Stimulated activated CD8-positive, alpha-beta memory T cell treated with anti-CD3 and anti-CD28 coated beads, Interleukin-12 subunit alpha, Interleukin-12 subunit beta, amount 100 ng/mL, for 4 hours (primary cell): ENCODE data around the gene SLC44A5.

Experiments used
- DNase-seq: peaks from one replicate; pipeline ENCODE4 v3.0.0-alpha.2; 2020; ENCODE audit warnings: low read depth

SLC44A5 gene

DNA sequence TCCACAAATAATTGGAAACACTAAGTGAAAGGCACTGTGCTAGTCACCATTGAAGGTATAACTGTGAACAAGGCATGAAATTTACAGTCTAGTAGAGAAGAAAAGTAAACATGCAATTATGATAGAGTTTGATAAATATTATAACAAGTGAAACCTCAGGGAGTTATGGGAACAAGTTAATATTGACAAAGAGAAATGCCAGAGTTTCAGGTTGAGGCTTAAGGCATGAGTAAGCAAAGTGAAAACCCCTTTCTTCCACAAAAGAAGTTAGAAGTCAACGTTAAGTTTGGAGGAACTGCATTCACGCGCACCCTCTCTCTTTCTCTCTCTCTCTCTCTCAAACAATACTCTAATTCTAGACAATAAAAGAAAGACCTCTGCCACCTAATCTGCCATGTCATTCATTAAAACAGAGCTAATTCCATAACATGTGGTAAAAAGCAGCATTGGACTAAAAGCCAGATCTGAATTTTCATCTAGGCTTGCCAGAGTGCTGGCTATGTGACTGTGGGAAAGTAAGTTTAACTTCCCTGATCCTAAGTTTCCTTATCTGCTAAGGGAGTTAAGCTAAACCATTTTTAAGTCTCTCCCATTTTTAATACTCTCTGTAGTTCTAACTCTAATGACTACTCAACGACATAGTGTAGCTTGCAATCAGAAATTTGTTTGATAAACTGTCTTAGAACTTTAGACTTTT is 22.0 kb downstream of the SLC44A5 start:
- DNase-seq = no peak

DNA sequence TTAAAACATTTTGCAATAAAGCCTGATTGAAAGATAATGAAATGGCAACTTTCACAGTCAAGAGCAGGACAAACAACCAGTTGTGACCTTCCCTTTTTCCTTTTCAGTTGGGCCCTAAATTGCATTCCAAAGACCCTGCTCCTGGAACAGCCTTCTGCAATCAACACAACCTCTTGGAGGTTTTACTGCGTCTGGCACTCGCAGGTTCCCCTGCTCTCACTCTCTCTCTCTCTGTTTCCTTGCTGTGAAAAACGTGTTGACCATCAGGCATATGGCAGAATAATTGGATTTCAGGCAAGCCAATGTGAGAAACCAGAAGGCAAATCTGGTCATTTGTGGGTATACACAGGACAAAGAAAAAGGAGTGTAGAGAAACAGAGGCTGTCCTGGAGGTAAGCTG is 23.2 kb downstream of the SLC44A5 start:
- DNase-seq = no peak

DNA sequence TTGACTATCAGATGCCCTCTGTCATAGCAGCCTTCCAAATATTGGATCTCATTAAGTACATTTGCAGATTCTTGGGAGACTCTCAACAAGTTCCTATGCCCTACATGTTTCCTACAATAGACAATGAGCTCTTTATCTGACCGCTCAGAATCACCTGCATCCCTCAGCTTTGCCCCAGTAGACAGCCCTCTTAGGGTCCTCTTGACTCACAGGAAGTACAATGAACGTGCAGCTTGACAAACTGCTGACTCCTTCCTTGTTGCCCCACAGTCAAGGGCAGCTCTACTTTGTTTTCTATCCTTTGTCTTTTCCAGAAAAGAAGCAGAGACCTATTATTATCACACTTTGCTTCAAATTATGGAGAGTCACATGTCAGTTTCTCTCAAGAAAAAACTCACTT is 27.6 kb downstream of the SLC44A5 start:
- no peak for DNase-seq

DNA sequence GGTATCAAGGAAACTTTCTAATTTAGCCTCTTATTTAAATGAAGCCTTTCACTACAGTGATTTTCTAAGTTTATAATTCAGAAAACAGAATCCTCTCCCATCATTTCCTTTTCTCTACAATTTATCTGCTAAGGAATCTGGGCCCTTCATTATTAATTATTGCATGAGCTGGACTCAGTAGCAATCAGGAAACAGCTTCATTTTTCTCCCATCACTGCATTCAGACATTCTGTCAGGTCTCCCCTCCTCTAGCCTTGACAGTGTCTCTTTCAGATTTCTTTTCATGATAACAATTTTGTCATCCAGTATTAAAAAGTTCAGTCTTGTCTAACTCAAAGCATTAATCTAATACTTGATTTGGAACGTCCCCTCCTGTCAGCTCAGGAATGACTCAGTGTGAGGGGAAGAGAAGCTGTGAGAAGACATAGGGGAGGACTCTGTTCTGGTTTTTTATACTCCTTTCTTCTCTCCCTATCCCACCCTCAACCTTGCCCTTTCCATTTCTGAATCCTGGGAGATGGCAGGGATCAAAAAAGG is 28.1 kb downstream of the SLC44A5 start:
- DNase-seq = no peak

DNA sequence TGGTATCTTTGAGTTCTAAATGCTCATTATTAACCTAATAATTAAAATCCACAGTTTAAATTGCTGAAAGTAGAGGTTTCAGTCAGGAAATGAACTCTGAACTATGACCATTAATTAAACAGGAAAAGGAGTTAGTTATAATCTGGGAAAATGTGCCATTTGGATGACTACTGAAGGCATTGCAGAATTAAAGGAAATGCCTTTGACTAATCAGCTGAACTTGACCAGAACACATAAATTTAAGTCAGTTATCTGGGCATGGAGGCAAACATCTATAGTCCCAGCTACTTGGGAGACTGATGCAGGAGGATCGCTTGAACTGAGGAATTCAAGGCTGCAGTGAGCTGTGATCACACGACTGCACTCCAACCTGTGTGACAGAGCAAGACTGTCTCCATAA is 31.9 kb downstream of the SLC44A5 start:
- DNase-seq = no peak

DNA sequence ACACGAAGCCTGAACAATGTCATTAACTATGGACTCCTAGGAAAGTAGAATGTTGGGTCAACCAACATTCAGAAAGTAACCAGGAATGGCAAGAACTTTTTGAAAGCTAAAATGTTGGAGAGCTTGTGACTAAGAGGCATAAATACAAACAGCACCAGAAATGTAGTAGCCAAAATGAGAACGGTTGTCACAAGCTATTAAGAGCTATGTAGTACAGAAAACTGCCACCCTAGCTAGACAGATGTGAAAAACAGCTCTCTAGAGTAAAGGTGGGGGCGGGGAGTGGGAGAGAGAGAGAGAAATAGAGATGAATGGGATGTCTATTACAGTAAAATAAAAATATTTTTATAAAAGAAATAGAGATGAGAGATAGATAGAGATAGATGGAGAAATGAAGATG is 35.1 kb downstream of the SLC44A5 start:
- no peak for DNase-seq

DNA sequence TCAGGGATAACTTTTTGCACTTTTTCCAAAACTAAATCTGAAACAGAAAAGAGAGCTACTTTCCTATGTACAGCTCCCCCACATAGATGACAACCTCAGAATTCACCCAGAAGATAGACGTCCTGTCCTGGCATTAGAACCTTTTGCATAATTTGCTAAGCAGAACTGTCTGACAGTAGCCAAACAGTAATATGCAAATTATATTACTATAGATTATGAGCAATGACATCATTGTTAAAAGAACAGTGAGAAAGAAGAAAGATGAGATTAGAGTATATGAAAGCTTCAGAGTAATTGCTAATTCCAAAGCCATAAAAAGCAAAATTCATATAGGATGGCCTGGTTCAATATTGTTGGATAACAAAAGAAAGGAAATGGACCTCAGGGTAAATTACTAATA is 43.7 kb downstream of the SLC44A5 start:
- DNase-seq = no peak

DNA sequence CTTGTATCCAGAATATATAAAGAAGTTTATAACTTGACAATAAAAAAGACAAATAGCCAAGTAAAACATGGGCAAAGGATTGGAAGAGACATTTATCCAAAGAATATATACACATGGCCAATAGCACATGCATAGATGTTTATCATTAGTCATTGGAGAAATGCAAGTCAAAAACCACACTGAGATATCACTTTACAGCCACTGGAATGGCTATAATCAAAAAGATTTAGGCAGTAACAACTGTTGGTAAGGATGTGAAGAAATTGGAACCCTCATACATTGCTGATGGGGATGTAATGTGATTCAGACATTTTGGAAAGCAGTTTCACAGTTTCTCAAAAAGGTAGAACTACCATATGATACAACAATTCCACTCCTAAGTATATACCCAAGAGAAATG is 51.1 kb downstream of the SLC44A5 start:
- no peak for DNase-seq

DNA sequence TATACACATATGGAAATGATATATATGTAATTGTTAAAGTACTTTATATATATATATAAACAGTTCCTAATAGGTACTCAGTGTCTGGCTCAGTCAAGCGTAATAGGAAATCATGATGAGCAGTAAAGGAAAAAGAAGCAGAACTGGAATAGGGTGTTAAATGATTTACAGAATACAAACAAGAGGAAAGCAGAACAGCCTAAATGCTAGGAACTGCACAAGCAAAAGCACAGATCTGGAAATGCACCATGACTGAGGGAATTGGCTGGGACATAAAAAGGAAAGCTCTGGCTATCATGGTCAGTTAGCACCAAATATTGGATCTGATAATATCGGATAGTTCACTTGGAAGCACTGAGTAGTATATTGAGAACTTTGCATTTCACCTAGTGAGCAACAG is 51.8 kb downstream of the SLC44A5 start:
- no peak for DNase-seq

DNA sequence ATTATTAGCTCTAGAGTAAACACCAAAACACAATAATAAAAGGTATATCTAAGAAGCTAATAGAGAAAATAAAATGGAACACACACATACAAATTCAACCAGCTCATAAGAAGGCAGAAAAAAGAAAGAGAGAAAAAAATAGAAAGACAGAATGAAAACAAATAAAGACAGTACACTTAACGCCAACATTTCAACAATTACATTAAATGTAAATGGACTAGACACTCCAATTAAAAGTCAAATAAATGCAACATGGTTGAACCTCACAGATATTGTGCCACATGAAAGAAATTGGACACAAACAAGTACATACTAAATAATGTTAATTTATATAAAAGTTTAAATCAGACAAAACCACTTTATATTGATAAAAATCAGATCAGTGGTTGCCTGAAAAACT is 56.0 kb downstream of the SLC44A5 start:
- no peak for DNase-seq

DNA sequence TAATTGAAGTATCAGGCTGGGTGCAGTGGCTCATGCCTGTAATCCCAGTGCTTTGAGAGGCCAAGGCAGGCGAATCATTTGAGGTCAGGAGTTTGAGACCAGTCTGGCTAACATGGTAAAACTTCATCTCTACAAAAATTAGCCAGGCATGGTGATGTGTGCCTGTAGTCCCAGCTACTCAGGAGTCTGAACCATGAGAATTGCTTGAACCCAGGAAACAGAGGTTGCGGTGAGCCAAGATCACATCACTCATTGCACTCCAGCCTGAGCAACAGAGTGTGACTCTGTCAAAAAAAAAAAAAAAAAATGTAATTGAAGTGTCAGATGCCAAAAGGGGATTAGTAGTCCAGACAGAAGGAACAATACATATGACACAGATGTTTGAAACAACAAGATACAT is 56.7 kb downstream of the SLC44A5 start:
- DNase-seq = no peak

DNA sequence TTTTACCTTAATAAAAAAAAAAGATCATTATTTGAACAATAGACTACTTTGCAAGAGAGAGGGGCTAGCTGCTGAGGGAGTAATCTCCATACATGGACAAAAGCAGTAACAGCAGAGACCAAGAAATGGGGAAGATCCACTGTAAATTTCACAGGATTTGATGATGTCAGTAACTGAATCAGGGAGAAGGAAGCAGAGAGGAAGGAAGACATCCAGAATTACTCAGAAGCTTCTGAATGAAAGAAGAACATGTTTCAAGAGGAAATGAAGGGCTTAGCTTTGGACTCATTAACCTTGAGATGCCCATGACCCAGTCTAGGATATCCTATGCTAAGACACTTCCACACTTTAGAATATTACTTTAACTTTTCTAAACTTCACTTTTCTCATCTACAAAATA is 60.4 kb downstream of the SLC44A5 start:
- DNase-seq = no peak

DNA sequence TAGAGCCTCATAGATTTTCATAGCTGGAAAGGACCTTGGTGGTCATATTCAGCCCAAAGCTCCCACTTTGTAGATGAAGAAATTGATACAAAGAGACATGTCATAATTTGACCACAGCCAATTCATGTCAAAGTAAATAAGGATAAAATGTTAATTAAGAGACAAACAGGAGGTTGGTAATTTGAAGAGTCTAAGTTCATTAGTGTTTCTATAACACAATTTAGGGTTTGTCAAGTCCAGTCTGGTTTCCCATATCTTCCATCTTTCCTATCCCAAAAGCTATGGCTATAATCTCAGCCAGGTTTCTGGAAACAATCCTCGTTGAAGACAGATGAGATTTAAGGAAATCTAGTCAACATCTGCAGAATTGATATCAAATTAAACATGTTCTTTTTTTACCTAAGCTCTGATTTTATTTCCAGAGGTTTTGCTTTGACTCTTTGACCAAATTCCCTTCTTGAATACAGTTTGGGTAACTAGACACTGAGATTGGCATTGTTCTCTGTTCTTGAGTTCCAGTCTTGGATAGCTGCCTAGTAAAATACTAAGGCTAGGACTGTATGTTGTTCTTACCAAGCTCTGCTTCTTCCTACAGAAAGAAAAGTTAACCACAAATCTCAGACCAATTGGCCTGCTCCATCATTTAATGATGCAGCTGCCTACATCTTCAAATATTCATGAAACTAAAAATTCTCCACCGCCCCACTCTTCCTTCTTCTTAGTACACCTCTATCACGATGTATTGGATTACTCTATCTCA is 62.0 kb downstream of the SLC44A5 start:
- no peak for DNase-seq

DNA sequence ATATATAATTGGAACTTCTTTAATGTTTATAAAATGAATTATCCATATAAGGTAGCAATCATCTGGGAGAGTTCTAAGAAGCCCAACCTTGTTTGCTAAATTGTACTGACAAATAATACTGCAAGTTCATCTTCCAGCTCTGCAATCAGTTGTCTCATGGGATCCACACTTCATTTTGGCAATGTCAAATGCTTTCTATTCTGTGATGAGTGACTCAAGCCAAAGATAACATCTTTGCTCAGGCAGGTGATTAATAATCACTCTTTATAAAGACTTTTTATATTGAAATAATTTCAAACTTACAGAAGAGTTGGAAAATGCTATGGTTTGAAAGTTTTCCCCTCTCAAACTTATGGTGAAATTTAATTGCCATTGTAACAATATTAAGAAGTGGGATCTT is 67.2 kb downstream of the SLC44A5 start:
- no peak for DNase-seq

DNA sequence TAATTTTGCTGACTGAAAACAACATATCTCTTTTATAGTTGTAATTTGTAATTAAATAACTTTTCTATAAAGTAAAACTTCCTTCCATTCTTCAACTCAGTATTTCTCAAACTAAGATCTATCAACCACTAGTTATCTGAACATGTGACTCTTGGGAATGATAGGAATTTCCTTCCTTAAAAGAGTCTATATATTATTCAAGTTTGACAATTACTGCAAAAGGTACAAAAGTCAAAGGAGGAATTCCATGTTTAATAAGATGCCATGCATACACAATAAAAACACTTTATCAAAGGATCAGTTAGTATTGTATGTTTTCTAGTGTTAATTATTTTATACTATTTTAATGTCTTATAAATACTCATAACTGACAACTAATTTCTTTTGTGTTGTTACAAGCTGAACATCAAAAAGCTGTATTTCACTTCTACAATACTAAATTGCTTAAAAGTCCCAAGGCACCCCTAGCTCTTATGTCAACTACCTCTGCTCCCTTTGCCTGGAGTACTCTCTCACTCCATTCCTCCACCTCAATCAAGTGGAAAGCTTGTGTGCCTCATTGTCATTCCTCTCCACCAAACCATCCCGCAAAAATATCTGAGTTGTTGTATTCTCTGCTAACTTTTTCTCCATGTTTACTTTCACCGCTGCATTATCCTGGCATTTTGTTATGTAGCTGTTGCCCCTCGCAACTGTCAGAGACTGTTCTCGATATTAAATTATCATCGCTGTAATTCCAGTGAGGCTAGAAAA is 67.9 kb downstream of the SLC44A5 start:
- no peak for DNase-seq

DNA sequence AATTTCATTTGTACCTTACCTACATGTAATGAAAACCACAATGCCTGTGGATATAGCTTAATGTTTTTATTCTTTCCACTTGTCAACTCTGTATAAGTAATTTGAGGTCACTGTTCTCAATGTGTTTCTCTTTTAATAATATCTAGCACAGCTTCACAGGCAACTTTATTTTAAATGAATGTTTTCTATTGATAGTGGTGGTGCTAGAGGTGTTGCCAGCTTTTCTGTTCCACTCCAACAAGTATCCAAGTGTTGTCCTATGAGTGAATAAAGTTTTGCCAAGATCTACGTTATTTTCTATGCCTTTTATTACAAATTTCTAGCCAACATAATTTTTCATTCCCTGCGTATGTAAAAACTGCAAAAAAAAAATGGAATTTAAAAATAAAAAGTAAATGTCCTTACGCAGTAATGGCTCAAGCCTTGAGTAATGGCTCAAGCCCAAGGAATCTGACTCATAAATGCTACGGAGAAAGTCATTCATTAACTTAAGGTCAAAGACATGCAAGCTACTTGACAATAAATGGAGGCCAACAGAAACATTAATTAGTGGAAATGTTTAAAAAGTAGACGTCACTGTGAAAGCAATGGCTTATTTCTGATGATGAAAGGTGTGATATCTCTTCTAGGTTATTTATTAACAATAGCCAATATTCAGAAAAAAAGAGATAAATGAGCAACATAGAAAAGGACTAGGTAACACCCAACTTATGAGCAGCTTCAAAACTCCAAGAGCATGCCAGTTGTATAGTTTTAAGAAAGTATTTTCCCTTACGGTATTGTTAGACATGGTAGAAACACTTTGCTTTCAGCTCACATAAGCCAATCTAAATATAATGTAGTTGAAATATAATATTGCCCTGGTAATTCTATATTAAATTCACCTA is 71.4 kb downstream of the SLC44A5 start:
- no peak for DNase-seq

DNA sequence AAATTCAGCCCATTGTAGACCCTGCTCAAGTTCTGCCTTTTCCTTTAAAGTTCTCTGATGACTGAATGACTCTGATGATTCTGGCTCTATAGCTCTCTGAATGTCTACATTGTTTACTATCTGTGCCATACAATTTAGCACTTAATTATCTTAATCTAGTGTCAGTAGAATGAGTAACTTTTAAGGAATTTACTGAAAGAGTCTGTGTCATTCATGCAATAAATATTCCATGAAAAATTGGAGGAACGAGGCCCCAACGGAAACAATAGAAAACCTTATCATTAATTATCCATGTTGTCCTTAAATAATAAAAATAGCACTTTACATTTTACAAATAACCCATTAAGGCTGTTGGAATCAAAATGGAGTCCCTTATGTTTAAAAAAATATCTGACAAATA is 77.8 kb downstream of the SLC44A5 start:
- DNase-seq = no peak

DNA sequence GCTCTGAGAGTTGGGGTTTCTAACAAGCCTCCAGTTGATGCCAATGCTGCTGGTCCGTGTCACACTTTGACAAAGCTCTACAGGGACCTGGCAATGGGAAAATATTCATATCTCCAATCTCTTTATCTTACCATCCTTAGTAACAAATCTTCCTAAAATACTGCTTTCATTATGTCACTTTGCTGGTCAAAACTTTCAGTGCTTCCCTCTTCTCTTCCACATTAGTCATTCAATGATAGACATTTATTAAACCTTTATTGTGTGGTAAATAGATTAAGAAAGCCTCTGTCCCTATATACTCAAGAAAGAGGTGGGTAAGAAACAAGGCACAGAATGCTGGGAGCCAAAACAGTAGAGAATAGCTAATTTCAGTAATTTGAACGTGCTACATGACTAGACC is 79.3 kb downstream of the SLC44A5 start:
- DNase-seq = no peak

DNA sequence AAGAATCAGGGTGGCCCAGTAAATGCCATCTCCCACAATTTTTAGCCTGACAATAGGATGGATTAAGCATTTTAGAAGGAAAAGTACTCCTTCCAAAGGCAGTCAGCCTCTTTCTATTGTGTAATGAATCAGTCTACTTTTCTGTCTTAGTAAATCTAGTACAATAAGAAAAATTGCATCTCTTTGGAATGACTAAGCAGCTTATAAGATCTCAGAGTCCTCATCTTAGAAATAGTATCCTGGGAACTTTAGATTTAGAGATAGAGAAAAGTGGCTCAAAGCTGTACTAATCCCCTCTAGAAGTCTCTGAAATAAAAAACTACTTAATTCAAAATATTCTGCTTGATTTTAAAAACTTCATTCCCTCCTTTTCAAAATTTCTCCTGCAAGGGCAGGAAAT is 81.4 kb downstream of the SLC44A5 start:
- DNase-seq = no peak

DNA sequence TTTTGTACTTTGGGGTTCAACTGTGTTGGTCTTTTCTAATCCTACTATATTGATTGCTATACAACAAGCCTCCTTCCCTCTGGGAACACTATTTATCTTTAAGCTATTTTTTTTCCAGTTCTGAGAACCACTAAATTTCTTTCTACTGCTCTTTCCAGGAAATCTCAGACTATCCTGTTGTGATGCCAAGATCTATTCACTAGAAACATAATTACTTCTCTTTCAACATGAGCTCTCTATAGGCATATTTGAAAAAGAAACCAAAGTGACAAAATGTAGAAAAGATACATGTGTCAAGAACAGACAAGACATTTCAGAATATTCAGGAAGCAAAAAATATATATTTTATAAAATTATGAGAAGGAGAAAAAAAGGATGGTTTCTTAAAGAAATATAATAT is 82.9 kb downstream of the SLC44A5 start:
- DNase-seq = no peak

DNA sequence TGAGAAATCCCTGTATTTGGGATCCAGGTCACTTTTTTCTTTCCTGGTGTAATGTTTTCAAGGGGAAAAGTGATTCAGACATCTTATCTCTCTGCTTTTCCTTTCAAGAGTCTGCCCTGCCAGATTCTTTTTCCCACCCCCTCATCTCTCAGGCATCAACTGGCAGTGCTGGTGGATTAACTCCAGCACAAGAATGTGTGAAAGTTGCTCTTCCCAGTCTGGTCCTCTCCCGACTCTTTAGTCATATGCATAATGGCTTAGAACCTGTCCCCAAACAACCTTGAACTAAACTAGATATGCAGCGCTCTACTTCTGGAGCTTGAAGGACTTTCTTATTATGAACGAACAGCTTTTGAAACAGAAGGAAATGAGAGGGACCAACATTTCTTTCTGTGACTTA is 88.5 kb downstream of the SLC44A5 start:
- DNase-seq = no peak

DNA sequence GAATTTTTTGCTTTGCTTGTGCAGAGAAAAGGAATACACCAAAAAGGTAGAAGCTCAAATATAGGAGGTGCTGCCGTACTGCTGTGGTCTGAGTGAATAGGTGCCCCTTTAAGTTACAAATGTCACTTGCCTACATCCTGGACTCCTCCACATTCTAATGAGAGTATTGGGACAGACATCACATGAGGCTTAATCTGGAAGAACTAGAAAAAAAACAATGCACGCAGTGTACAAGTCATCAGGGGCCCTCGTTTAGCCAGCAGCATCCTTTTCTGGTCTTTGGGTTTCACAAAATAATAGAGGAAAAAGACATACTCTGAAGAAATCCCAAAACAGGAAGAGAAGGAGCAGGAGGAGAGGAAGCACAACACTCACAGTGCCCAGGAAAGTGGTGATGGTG is 89.3 kb downstream of the SLC44A5 start:
- no peak for DNase-seq
